AG10803 (cell line): ENCODE measurements around the gene C1orf167.

Experiments used
- DNase-seq: peaks from one replicate; pipeline ENCODE4 v3.0.0; 2010; ENCODE audit warnings: low read depth
- H3K4me3 ChIP-seq: 2 replicates; pipeline ENCODE4 v1.5.1; 2011; ENCODE audit warnings: mild to moderate bottlenecking, low read length, control low read depth
- CTCF ChIP-seq: conservative IDR thresholded peaks from 2 replicates; pipeline ENCODE4 v1.5.1; 2011; ENCODE audit warnings: mild to moderate bottlenecking, low read length, control low read depth, inconsistent platforms

The C1orf167 gene

DNA sequence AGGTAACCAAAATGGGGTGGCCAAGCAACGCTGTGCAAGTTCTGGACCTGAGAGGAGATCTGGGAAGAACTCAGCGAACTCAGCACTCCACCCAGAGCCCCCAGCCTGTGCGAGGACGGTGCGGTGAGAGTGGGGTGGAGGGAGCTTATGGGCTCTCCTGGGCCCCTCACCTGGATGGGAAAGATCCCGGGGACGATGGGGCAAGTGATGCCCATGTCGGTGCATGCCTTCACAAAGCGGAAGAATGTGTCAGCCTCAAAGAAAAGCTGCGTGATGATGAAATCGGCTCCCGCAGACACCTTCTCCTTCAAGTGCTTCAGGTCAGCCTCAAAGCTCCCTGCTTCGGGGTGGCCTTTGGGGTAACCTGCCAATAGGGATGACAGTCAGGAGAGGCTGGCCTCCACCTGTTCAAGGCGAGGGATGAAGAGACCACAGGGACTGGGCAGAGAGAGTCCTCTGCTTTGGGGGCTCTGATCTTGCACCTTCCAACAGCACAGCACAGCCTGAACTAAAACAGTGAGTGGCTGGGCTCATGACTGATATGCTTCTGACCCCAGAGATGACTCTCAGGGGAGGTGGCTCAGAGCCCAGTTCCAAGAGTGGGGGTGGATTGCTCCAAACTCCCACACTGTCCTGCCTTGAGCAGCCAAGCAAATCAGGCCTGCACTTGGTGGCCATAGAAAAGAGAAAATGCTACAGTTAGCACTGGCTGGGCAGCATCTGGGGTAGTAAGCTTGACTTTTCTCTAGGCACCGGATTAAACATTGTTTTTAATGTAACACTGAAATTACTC is 34.2 kb downstream of the C1orf167 start:
- no peak for TF ChIP-seq CTCF
- DNase-seq, result no peak
- H3K4me3 ChIP-seq, result no peak overlapping the region

DNA sequence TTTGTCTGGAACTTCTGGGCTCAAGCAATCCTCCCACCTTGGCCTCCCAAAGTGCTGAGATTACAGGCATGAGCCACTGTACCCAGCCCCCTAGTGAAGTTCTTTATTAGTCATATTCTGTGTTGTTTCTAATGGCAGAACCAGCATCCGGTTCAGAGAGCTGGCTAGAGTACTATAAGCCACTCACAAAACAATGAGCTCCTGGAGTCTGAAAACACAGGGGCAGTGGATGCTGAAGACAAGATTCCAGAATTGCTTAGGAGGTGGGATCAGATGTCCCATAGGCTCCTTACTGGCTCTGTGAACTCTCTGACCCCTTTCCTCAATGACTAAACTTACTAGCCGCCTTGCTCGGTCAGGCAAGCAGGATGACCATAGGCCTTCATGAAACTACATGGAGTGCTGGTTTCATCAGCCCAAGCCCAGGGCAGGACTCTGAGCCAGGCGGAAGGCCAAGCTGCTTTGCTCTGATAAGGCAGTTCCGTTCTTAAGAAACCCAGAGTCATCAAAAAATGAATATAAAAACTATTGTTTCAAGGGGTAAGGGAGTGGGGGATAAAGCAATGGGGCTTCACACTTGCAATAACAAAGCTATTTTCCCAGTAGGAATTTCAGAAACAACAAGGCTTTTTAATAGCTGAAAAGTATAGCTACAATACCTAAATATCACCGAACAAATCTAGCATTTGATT is 35.7 kb downstream of the C1orf167 start:
- H3K4me3 ChIP-seq, result no peak overlapping the region
- no peak for DNase-seq
- TF ChIP-seq CTCF, result no peak

- DNase-seq, result no peak
- TF ChIP-seq CTCF, result no peak
- no peak overlapping the region for H3K4me3 ChIP-seq
These were observed 37.1 kb downstream of the C1orf167 start for GRCh38 chr1:11799099-11799498.

GRCh38 chr1:11799896-11800295 is 37.9 kb downstream of the C1orf167 start:
- no peak for TF ChIP-seq CTCF
- no peak for DNase-seq
- H3K4me3 ChIP-seq, result no peak overlapping the region

- H3K4me3 ChIP-seq, result no peak overlapping the region
- DNase-seq, result no peak
- TF ChIP-seq CTCF, result no peak
These were observed 38.4 kb downstream of the C1orf167 start for GRCh38 chr1:11800391-11800755.

GRCh38 chr1:11800756-11801433 is 38.9 kb downstream of the C1orf167 start:
- TF ChIP-seq CTCF, result no peak
- no peak for DNase-seq
- H3K4me3 ChIP-seq, result no peak overlapping the region
